Uterus (tissue), 2 donors: ENCODE measurements around the gene ADIPOQ.

Source experiments
- CTCF ChIP-seq, 4 experiments: fragments of 200-600 bp in 2 of 4; fragments of 450-650 bp in 2 of 4; sonication (generic) in 2 of 4; IDR thresholded peaks; one replicate each; pipeline ENCODE4 v1.5.1; 2016 to 2019; ENCODE audit warnings: antibody characterized with exemption in 4 of 4, mild to moderate bottlenecking in 2 of 4, moderate library complexity in 1 of 4
- POLR2A ChIP-seq, 2 donors: fragments of 450-650 bp; IDR thresholded peaks; one replicate each; pipeline ENCODE4 v1.6.1; 2016; ENCODE audit warnings: antibody characterized with exemption in 2 of 2, mild to moderate bottlenecking in 1 of 2, moderate library complexity in 1 of 2

DNA sequence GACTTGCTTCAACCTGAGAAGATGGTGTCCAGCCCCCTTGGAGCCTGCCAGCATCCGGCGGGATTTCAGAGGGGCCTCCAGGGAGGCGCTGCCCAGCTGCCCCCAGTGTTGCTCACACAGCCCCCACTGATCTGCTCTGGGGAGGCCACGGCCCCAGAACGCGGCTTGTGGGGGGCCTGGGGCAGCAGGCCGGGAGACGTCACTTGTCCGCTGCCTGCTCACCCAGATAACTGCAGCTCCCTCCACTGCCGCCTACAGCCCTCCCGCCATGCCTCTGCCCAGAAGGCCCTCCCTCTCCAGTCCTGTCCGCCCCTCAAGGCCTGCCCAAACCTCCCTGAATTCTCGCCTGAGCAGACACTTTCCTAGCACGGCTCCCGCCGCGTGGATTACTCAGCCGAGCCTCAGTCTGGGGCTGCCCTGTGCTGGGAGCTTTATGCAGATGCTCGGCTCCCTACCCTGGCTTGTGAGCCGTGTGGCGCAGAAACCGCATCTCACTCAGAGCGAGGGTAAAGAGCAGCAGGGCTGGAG lies 17.2 kb upstream of the ADIPOQ start:
- TF ChIP-seq CTCF (IDR thresholded peaks at IDR 0.05) (no peak), POLR2A (IDR thresholded peaks at IDR 0.05) (no peak)
